Activated CD4-positive, alpha-beta memory T cell treated with anti-CD3 and anti-CD28 coated beads, Interleukin-2, amount 10 ng/mL, durations not matched to agents 7 days and 5 days (primary cell): Measurements from ENCODE around the gene ERCC1. TPM values are rescaled to one million over a fixed set of nuclear protein-coding genes. Genes with fewer than 3 reads are reported as not detected.

Experiments
- CTCF ChIA-PET: fragments of 350-600 bp; sonication (Branson Sonifier 250); formaldehyde crosslinking; loops from one replicate; lab custom pipeline; 2021; ENCODE audit warnings: antibody characterized with exemption, inconsistent platforms; lab: Charles Lee
- POLR2A ChIA-PET: fragments of 350-600 bp; sonication (Branson Sonifier 250); formaldehyde crosslinking; loops from one replicate; lab custom pipeline; 2021; ENCODE audit warnings: antibody characterized with exemption; lab: Charles Lee
- DNase-seq: peaks from one replicate; pipeline ENCODE4 v3.0.0-alpha.2; 2020
- H3K27ac Mint-ChIP-seq: one replicate; pipeline ENCODE4 v1.8.0; 2021; ENCODE audit warnings: mild to moderate bottlenecking, mixed read lengths
- H3K27me3 Mint-ChIP-seq: one replicate; pipeline ENCODE4 v1.8.0; 2021; ENCODE audit warnings: mixed read lengths
- H3K36me3 Mint-ChIP-seq: one replicate; pipeline ENCODE4 v1.8.0; 2021; ENCODE audit warnings: low read depth, mixed read lengths
- H3K4me1 Mint-ChIP-seq: one replicate; pipeline ENCODE4 v1.8.0; 2021; ENCODE audit warnings: mixed read lengths
- H3K4me3 Mint-ChIP-seq: one replicate; pipeline ENCODE4 v1.8.0; 2021; ENCODE audit warnings: mild to moderate bottlenecking, mixed read lengths
- H3K9me3 Mint-ChIP-seq: one replicate; pipeline ENCODE4 v1.8.0; 2021; ENCODE audit warnings: mixed read lengths
- total RNA-seq, 2 experiments: library from RNA; stranded (reverse); gene quantifications; one replicate each; pipeline ENCODE4 v1.2.3, GENCODE V29; 2021

ERCC1 gene
- total RNA-seq, 2 experiments from 2014 or later = 59.8 to 60.6 TPM

- no peaks in the 10 kb centered on the region for H3K36me3 Mint-ChIP-seq
- no peaks in the 10 kb centered on the region for H3K9me3 Mint-ChIP-seq
- peak within 1 kb of the TSS; percentile 97 for H3K27ac Mint-ChIP-seq
- CTCF ChIA-PET = interaction anchor here (0.9 to 1.5 kb wide), 6 partner anchors 32 to 322 kb away, joined by 3 to 5 read pairs (median 3); partner anchors contain the start of genes PPP1R13L and QPCTL
- DNase-seq = peak; percentile 100
- no peaks in the 10 kb centered on the region for H3K27me3 Mint-ChIP-seq
- peak within 1 kb of the TSS; percentile 89 for H3K4me3 Mint-ChIP-seq
- POLR2A ChIA-PET = interaction anchor here (0.7 to 1.1 kb wide), 4 partner anchors 14 to 480 kb away, joined by 3 to 4 read pairs (median 3); no protein-coding TSS in a partner anchor
- H3K4me1 Mint-ChIP-seq = peaks cover 18% of the 10 kb centered on the region
Measured at GRCh38 chr19:45370410-45371204, 53.1 kb downstream of the ERCC1 start, which contains the start of gene ERCC2. TSS of gene ERCC2 (minus strand) at chr19:45370573. CDS start at chr19:45370540, 33 bp downstream.

GRCh38 chr19:45368737-45369340 lies 54.9 kb downstream of the ERCC1 start:
- peak overlapping the region; percentile 44 for H3K4me3 Mint-ChIP-seq
- ChIA-PET POLR2A (no interaction called here), CTCF (no interaction called here)
- H3K27me3 Mint-ChIP-seq = no peaks in the 10 kb centered on the region
- no peaks in the 10 kb centered on the region for H3K9me3 Mint-ChIP-seq
- no peak for DNase-seq
- H3K4me1 Mint-ChIP-seq = peaks cover 18% of the 10 kb centered on the region
- no peaks in the 10 kb centered on the region for H3K36me3 Mint-ChIP-seq
- H3K27ac Mint-ChIP-seq = no peak overlapping the region

GRCh38 chr19:45368127-45368526 lies 55.6 kb downstream of the ERCC1 start:
- CTCF ChIA-PET = interaction anchor here (0.6 kb wide), 1 partner anchor 33 kb away, joined by 3 read pairs; no protein-coding TSS in a partner anchor

GRCh38 chr19:45364696-45365095 lies 59.0 kb downstream of the ERCC1 start:
- peaks cover 7% of the 10 kb centered on the region for H3K36me3 Mint-ChIP-seq
- peaks cover 8% of the 10 kb centered on the region for H3K4me1 Mint-ChIP-seq
- POLR2A ChIA-PET = no interaction called here
- no peaks in the 10 kb centered on the region for H3K27me3 Mint-ChIP-seq
- no peak for DNase-seq
- CTCF ChIA-PET = no interaction called here
- no peak overlapping the region for H3K4me3 Mint-ChIP-seq
- no peaks in the 10 kb centered on the region for H3K9me3 Mint-ChIP-seq
- H3K27ac Mint-ChIP-seq = no peak overlapping the region

More at GRCh38 chr19:45368127-45368526, 55.6 kb downstream of the ERCC1 start:
- Mint-ChIP-seq H3K27me3 (no peaks in the 10 kb centered on the region), H3K4me1 (peaks cover 18% of the 10 kb centered on the region), H3K27ac (no peak overlapping the region), H3K36me3 (no peaks in the 10 kb centered on the region), H3K9me3 (no peaks in the 10 kb centered on the region), H3K4me3 (no peak overlapping the region)
- POLR2A ChIA-PET = no interaction called here
- DNase-seq = no peak

- Mint-ChIP-seq H3K4me3 (no peak overlapping the region), H3K36me3 (peaks cover 7% of the 10 kb centered on the region), H3K27me3 (no peaks in the 10 kb centered on the region), H3K4me1 (peaks cover 6% of the 10 kb centered on the region), H3K27ac (no peak overlapping the region), H3K9me3 (no peaks in the 10 kb centered on the region)
- POLR2A ChIA-PET = no interaction called here
- DNase-seq = no peak
- CTCF ChIA-PET = no interaction called here
Measured at GRCh38 chr19:45363861-45364459, 59.8 kb downstream of the ERCC1 start.

- Mint-ChIP-seq H3K4me1 (peaks cover 2% of the 10 kb centered on the region), H3K27me3 (no peaks in the 10 kb centered on the region), H3K4me3 (no peak overlapping the region), H3K36me3 (peaks cover 11% of the 10 kb centered on the region), H3K9me3 (no peaks in the 10 kb centered on the region), H3K27ac (no peak overlapping the region)
- DNase-seq = no peak
- ChIA-PET CTCF (no interaction called here), POLR2A (no interaction called here)
Measured at GRCh38 chr19:45362291-45362690, 61.4 kb downstream of the ERCC1 start.

GRCh38 chr19:45361608-45362007 lies 62.1 kb downstream of the ERCC1 start:
- H3K27me3 Mint-ChIP-seq = no peaks in the 10 kb centered on the region

GRCh38 chr19:45358213-45358792 lies 65.4 kb downstream of the ERCC1 start:
- Mint-ChIP-seq H3K27me3 (no peaks in the 10 kb centered on the region), H3K9me3 (no peaks in the 10 kb centered on the region), H3K36me3 (peaks cover 28% of the 10 kb centered on the region), H3K27ac (no peak overlapping the region), H3K4me3 (no peak overlapping the region), H3K4me1 (peaks cover 2% of the 10 kb centered on the region)
- ChIA-PET CTCF (no interaction called here), POLR2A (no interaction called here)
- no peak for DNase-seq

More at GRCh38 chr19:45361608-45362007, 62.1 kb downstream of the ERCC1 start:
- no peak overlapping the region for H3K27ac Mint-ChIP-seq
- peaks cover 2% of the 10 kb centered on the region for H3K4me1 Mint-ChIP-seq
- CTCF ChIA-PET = no interaction called here
- no peaks in the 10 kb centered on the region for H3K9me3 Mint-ChIP-seq
- H3K36me3 Mint-ChIP-seq = peaks cover 13% of the 10 kb centered on the region
- POLR2A ChIA-PET = no interaction called here
- no peak overlapping the region for H3K4me3 Mint-ChIP-seq
- no peak for DNase-seq

GRCh38 chr19:45357445-45357783 lies 66.3 kb downstream of the ERCC1 start:
- H3K9me3 Mint-ChIP-seq = no peaks in the 10 kb centered on the region
- no peak for DNase-seq
- peaks cover 2% of the 10 kb centered on the region for H3K4me1 Mint-ChIP-seq
- H3K27me3 Mint-ChIP-seq = no peaks in the 10 kb centered on the region
- ChIA-PET CTCF (no interaction called here), POLR2A (no interaction called here)
- no peak overlapping the region for H3K4me3 Mint-ChIP-seq
- H3K36me3 Mint-ChIP-seq = peaks cover 28% of the 10 kb centered on the region
- no peak overlapping the region for H3K27ac Mint-ChIP-seq

Other genes with a start within 250 kb of the ERCC1 start
- 10 to 100 TPM; 64.4 to 65.0 TPM for gene TRAPPC6A, start 245.7 kb downstream of the ERCC1 start, total RNA-seq
- gene BLOC1S3, start 245.1 kb downstream of the ERCC1 start, total RNA-seq = 10 to 100 TPM; 16.3 to 20.4 TPM
- not detected for gene EXOC3L2, start 178.5 kb downstream of the ERCC1 start, total RNA-seq
- 10 to 100 TPM; 26.9 to 33.3 TPM for gene MARK4, start 172.6 kb downstream of the ERCC1 start, total RNA-seq
- not detected for gene CKM, start 101.0 kb downstream of the ERCC1 start, total RNA-seq
- gene KLC3, start 83.2 kb downstream of the ERCC1 start, total RNA-seq = not detected
- 10 to 100 TPM; 19.0 to 20.0 TPM for gene ERCC2, start 53.3 kb downstream of the ERCC1 start, total RNA-seq
- gene PPP1R13L, start 18.8 kb downstream of the ERCC1 start, total RNA-seq = 10 to 100 TPM; 13.0 to 18.9 TPM
- 1 to 10 TPM; 3.6 to 3.8 TPM for gene POLR1G, start 17.3 kb downstream of the ERCC1 start, total RNA-seq
- gene FOSB, start 44.1 kb upstream of the ERCC1 start, total RNA-seq = 10 to 100 TPM; 15.3 to 16.1 TPM
- gene RTN2, start 73.1 kb upstream of the ERCC1 start, total RNA-seq = 1 to 10 TPM; 3.0 to 5.5 TPM
- 1 to 10 TPM; 3.5 to 4.3 TPM for gene PPM1N, start 74.5 kb upstream of the ERCC1 start, total RNA-seq
- gene VASP, start 83.6 kb upstream of the ERCC1 start, total RNA-seq = 100 to 1,000 TPM; 224 to 233 TPM
- gene OPA3, start 160.9 kb upstream of the ERCC1 start, total RNA-seq = 10 to 100 TPM; 12.0 to 12.9 TPM
- gene GPR4, start 178.3 kb upstream of the ERCC1 start, total RNA-seq = not detected
- 100 to 1,000 TPM; 136 to 146 TPM for gene EML2, start 215.5 kb upstream of the ERCC1 start, total RNA-seq
- 10 to 100 TPM; 11.4 to 12.3 TPM for gene GIPR, start 244.3 kb upstream of the ERCC1 start, total RNA-seq